IPS-NIHi11 (cell line): ENCODE measurements around the gene SHROOM4.

Source experiments
- DNase-seq: peaks from one replicate; pipeline ENCODE4 v3.0.0; 2012; ENCODE audit warnings: mixed read lengths, low spot score

Gene SHROOM4, protein sequence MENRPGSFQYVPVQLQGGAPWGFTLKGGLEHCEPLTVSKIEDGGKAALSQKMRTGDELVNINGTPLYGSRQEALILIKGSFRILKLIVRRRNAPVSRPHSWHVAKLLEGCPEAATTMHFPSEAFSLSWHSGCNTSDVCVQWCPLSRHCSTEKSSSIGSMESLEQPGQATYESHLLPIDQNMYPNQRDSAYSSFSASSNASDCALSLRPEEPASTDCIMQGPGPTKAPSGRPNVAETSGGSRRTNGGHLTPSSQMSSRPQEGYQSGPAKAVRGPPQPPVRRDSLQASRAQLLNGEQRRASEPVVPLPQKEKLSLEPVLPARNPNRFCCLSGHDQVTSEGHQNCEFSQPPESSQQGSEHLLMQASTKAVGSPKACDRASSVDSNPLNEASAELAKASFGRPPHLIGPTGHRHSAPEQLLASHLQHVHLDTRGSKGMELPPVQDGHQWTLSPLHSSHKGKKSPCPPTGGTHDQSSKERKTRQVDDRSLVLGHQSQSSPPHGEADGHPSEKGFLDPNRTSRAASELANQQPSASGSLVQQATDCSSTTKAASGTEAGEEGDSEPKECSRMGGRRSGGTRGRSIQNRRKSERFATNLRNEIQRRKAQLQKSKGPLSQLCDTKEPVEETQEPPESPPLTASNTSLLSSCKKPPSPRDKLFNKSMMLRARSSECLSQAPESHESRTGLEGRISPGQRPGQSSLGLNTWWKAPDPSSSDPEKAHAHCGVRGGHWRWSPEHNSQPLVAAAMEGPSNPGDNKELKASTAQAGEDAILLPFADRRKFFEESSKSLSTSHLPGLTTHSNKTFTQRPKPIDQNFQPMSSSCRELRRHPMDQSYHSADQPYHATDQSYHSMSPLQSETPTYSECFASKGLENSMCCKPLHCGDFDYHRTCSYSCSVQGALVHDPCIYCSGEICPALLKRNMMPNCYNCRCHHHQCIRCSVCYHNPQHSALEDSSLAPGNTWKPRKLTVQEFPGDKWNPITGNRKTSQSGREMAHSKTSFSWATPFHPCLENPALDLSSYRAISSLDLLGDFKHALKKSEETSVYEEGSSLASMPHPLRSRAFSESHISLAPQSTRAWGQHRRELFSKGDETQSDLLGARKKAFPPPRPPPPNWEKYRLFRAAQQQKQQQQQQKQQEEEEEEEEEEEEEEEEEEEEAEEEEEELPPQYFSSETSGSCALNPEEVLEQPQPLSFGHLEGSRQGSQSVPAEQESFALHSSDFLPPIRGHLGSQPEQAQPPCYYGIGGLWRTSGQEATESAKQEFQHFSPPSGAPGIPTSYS (N-terminal part only)

GRCh38 chrX:50813843-50814661, at the start of gene SHROOM4:
Gene SHROOM4, minus strand, starts transcription at chrX:50814194. Its CDS starts 176 bp downstream, at chrX:50814018.
- DNase-seq = peak; percentile 57

- DNase-seq = no peak
These were observed 49.5 kb upstream of the SHROOM4 start for GRCh38 chrX:50863471-50863870.

- DNase-seq = no peak
These were observed 46.5 kb upstream of the SHROOM4 start for GRCh38 chrX:50860518-50860917.

DNA sequence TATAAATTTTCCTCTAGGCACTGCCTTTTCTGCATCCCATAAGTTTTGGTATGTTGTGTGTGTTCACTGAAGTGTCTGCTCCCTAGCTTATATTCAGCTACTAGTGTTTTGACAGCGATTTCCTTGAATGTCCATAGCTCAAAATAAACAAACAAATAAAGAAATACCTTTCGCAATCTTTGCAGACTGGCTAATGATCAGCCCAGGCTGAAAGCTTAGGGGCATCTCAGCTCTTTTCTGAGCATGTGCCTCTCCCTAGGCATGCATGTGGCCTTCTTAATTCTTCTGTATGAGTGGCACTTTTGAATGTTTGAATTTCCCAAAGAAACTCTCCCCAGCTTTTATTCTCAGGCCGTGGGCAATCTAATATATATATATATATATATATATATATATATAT, 44.6 kb upstream of the SHROOM4 start:
- DNase-seq = no peak

GRCh38 chrX:50853399-50853798, 39.4 kb upstream of the SHROOM4 start:
- no peak for DNase-seq

- DNase-seq = no peak
These were observed 38.5 kb upstream of the SHROOM4 start for GRCh38 chrX:50852524-50852923.

DNA sequence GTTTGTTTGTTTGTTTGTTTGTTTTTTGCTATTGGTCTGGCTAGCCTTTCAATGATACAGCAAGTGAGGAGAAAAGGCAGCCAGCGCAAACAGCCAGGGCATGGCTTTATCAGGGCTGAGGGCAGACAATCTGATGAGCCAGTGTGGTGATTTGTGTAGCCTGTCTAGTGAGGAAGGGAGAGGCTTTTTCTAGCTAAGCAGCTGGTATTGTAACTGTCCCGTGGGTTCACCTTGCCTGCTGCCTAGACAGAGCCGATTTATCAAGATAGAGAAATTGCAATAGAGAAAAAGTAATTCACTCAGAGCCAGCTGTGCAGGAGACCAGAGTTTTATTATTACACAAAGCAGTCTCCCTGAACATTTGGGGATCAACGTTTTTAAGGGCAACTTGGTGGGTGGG, 28.2 kb upstream of the SHROOM4 start:
- DNase-seq = no peak

DNA sequence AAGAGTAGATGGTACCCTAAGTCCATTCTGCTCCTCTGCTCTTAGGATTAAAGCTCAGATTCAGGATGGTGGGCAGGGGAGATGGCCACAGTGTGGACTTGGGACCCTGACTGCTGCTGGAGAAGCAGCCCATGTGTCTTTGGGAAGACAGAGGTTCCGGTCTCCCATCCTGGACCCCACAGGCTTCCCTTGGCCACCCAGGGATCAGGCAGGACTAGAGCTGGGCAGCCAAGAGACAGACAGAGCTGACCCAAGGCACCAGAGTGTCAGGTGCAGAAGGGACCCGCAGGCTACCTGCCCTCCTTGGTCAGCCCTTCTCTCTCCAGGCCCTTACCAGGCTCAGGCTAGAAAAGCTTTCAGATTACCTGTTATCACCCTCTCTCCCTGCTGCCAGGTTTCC, 25.7 kb upstream of the SHROOM4 start:
- no peak for DNase-seq

DNA sequence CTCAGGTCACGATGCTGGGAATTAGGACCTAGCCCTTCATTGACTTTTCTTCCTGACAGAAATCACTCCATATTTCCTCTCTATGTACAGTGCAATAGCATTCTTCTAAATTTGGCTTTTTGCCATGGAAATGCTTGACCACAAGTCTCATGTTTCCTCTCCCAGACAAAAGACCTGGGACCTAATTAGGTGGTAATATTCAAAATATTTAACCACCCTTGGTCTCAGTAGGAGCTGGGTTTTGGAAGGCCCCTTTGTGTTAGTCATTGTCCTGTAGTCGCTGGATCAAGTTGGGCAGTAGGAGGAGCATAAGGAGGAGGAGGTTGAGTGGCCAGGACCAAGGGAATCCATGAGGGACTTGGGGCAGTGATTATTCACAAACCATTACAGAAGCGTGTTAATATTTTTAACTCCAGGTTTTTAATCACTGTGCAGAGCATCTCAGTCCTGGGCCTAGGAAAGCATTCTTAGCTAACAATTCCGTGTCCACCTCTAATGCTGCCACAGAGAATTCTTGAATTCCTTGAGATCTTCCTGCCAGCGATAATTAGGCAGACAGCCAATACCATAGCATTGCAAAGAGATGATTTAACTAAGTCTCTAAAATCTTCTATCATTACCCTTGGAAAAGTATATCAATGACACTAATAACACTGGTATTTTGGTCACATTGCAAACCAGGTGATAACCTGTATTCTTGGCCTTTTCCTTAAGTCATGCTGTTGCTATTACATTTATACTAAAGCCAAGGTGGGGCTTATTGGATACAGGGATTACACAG, 25.0 kb upstream of the SHROOM4 start:
- DNase-seq = peak; percentile 16

- no peak for DNase-seq
These were observed 14.0 kb upstream of the SHROOM4 start for GRCh38 chrX:50827996-50828395.

DNA sequence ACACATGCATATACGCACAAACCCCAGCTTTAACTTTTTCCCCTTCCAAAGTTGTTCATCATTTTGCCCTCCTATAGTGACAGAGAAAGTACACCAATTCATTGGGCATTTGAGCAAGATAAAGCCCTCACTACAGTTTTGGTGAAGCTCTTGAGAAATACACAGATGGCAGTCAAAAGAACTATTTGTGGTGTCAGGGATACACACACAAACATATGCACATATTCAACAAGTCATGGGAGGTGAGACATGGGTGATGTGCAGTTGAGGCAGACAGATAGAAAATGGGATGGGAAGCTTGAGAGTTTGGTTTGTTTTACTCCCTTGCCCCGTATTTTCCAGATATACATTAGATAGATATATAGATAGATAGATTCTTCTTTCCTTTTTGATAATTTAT, 11.8 kb upstream of the SHROOM4 start:
- DNase-seq = no peak

GRCh38 chrX:50818986-50819385, 5.0 kb upstream of the SHROOM4 start:
- no peak for DNase-seq

DNA sequence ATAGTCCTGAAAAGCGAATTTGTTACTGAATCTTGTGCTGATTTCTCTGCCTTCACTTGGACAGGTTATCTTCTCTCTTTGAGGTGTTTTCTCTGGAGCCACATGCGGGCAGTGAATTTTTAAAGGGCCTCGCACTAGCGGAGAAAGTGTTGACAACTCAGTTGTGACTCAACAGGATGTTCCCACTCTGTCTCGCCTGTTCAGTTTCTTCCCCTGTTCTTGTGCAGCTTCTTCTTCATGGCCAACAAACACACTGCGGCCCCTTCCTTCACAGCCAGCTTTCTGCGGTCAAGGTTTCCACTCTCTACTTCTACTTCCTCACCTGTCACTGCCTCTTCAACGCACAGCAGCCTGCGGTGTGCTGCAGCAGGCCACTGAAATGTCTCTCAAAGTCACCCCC, 1.1 kb upstream of the SHROOM4 start:
- no peak for DNase-seq

DNA sequence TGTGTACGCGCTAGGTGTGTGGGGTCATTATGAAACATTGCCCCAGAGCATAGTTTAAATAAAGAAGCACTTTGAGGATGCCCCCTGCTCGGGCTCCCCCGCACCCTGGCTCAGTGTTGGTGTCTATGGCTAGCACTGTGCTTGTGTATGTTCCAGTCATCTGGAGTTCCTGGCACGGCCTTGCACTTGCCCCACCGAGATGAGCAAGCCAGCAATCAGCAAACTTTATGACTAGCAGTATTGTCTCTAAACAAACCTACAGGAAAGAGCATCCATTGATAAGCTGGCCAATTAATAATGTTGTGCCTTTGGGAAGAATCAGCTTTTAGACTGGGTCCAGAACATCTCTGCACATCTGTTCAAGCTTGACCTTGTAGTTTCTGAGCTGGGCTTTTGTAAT, 707 bp upstream of the SHROOM4 start:
- DNase-seq = no peak

DNA sequence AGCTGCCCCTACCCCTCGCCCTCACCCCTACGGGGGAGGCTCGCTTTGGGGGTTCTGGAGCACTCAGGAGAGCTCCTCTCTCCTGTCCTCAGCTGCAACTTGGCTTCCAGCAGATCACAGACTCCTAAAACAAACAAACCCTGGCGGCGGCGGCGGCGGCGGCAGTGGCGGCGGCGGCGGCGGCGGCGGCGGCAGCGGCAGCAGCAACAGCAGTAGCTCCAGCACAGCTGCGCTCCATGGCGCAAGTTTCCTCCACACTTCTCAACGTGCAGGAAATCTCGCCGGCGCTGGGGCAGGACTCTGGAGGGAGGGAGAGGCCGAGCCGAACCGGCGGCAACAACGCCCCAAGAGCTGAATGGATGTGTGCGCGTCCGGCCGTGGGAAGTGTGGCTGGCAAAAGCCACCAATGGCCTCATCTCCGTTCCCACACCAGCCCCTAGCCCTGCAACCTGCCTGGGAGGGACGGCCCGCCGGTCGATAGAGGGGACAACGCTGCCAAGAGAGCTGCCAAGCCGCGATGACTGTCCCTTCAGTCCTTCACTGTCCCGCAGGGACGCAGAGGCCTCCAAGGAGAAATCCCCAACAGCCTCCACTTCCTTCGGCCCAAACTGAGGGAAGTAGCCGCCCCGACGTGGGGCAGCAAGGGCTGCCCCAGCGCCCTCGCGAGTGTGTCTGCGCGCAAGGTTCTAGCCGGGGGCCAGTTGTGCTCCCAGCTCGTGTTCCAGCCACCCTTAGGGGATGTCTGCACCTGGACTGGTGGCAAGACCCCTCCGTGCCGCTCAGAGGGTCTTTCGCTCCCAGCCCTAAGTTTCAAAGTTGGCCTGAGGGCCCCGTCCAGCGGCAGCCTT, 775 bp downstream of the SHROOM4 start:
- DNase-seq = peak; percentile 19

DNA sequence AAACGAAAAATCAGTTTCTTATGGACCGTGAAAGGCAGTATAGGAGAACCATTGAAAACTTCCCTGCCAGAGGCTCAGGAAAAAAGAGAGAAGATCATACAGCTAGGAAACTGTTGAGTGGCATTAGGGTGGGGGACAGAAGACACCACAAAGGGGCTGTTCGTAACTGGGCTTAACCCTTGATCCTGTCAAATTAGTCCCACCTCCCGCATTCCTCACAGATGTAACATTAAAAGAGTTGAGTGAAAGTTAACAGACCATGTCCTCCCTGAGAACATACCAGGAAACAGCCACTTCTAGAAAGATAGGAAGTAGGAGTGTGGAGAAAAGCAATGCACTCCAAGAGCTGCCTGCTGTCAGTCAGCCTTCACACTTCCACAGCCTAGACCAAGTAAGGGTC, 8.7 kb downstream of the SHROOM4 start:
- DNase-seq = no peak

DNA sequence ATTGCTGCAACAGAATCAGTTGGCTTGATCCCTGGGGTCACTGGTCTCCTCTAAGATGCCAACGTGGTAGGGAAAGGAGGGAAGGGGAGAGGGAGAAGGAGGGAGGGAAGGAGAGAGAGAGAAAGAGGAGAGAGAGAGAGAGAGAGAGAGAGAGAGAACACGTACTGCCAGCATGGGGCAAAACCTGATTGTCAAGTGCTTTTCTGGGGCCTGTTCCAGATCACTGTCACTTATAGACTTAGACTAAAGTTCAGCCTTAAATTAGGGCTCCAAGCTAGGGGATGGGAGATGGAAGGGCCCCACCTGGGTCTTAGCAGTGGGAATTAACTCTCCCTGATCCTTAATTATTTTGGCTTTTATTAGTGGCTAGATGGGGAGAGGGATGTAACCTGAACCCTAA, 12.9 kb downstream of the SHROOM4 start:
- DNase-seq = no peak

DNA sequence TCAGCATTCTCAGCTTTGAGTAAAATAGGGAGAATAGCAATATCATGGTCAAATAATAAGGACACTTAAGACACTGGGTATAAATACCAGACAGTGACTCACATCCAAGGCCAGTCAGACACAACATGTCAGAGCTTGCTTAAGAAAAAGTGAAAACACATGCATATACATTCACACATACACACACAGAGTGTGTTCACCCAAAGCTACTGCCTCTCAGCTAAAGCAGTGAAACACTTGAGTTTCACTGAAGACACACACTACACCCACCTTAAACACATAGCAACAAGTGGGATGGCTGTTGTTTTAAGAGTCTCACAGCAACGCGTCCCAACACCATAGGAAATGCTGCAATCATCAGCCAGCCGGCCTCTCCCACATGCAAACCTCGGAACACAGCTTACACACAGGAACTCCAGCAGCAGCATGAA, 14.4 kb downstream of the SHROOM4 start:
- DNase-seq = no peak

GRCh38 chrX:50798783-50799182, 15.2 kb downstream of the SHROOM4 start:
- no peak for DNase-seq

DNA sequence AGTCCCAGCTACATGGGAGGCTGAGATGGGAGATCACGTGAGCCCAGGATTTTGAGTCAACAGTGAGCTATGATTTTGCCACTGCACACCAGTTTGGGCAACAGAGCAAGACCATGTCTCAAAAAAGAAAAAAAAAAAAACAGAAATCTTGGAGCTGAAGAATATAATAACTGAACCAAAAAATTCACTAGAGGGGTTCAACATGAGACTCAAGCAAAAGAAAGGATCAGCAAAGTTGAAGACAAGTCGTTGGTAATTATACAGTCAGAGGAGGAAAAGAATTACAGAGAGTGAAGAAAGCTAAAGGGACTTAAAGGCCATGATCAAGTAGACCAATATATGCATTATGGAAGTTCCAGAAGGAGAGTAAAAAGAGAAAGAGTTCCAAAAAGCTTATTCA, 26.9 kb downstream of the SHROOM4 start:
- no peak for DNase-seq
